GM21717 (cell line): ENCODE measurements around the gene CPB2.

Experiments used
- ATAC-seq: cut with Tn5 transposase; IDR thresholded peaks from one replicate; pipeline ENCODE4 v1.9.1; 2021; ENCODE audit warnings: mild to moderate bottlenecking, moderate library complexity; ENCODE audit not compliant: unreplicated experiment

The CPB2 gene

DNA sequence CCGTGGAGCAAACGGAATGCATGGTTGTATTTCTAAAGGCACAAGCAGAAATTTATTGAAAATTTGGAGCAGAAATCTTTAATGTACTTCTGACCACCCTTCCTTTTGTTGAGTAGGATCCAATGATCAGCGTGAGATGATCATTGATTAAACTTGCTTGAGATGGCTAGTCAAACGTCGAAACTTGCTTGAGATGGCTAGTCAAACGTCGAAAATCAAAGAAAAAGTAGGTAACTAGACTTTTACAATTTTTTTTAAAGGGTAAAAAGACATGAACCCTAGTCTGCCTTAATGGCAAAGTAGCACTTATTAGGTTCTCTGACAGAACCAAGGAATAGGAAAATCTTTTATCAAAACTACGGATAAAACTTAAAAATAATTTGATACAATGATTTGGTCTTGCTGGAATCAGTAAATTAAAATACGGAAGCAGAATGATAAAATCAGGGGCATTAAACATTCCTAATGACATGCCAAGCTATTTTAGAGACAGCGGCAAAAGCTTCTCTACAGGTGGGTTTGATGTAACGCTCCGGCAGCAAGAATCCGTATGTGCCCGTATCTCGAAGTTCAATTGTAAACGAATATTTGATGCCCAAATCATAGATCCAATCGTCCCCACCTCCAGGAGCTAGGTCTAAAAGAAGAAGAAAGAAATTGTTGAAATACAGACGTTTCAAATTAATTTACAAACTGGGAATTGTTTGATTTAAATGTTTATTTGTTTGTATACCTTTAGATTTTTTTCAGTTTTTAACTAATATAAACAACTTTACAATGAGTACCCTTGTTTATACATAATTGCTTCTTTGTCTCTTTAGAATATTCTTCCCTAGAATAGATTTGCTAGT is 51.4 kb downstream of the CPB2 start:
- ATAC-seq = no peak

DNA sequence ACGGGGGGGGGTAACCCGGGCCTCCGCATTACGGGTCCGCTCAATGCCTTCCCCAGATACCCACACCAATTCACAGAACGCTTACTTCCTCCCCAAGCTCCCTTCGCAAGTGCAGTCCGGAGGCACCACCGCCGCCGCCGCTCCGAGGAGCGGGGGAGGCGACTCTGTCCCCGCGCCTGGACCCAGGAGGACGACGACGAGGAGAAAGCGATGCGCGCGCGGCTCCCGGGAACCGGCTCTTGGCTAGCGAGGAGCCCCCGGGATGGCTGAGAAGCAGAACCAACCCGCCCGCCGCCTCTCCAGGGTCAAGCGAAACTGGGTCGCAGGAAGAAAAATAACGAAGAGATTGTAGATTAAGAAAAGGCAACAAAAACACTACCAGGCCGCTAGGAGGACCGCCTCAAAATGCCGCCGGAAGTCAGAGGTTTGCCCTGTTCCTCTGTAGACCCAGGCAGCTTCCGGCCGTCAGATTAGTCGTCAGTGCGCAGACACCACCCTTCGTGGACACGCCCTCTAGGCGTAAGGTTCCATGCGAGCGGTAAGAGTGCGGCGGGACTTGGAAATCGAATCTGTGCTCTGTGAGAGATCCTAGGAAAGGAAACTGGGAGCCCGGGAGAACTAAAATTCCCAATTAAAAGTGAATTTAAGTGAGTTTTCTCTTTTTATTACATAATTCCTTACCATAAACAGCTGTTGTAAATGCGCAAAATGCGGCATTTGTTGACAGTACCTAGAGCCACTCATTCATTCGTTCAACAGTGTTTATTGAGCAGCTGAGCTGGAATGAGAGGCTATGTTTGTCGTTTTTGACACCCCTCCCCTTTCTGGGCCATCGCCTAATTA is 52.3 kb downstream of the CPB2 start, which contains the start of gene ZC3H13:
Gene ZC3H13, minus strand, starts transcription at position 428 of the 843 bp plus-strand sequence. CDS start 7,239 bp downstream, outside the sequence.
- ATAC-seq = peak; percentile 99

DNA sequence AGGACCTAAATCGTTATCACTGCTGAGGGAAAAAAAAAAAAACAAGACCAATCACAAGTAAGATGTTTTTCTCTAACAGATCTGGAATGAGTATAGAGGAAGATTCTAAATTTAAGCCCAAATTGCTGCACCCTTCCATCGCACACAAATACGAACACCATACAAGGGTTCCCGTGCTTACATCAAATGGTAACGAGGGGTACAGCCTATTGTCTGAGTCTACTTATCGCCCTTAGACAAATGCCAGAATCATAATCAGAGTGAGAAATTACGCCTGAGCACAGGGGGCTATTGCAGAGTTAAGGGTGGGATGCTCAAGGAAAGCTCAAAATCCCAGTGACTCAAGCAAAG is 52.9 kb downstream of the CPB2 start:
- ATAC-seq = peak; percentile 4

- no peak for ATAC-seq
These were observed 54.1 kb downstream of the CPB2 start for GRCh38 chr13:46050771-46051170.

DNA sequence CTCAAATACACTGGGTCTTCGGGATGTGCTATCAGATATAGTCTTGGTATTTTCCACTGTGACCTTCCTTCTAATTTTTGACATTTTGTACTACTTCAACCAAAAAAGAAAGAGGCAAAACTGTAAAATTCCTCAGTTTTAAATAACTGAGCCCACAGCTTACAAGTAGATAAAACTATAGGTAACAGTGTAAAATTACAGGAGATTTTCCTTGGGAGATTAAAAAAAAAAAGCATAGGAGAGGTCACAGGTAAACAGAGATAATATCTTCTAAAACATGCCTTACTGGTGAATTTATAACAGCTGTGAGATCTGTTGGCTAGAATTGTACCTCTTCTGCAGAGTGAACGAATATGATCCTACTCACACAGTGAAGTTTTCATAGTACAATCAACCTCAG is 59.4 kb downstream of the CPB2 start:
- no peak for ATAC-seq

DNA sequence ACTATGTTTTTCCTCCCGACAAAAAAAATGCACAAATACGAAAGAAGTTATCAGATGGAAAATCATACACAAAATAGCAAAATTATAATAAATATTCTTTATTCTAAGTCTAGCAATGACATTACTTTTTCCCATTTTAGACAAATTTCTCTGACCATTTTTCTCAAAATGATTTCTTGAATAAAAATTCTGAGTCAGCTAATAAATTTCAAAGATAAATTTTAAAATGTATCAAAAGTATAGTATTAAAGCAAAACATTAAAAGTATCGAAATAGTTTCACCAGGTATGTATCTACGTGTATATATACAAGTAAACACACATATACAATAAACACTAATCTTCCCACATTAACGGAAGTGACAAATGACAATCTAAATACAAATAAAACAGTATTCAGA is 61.2 kb downstream of the CPB2 start:
- ATAC-seq = no peak

DNA sequence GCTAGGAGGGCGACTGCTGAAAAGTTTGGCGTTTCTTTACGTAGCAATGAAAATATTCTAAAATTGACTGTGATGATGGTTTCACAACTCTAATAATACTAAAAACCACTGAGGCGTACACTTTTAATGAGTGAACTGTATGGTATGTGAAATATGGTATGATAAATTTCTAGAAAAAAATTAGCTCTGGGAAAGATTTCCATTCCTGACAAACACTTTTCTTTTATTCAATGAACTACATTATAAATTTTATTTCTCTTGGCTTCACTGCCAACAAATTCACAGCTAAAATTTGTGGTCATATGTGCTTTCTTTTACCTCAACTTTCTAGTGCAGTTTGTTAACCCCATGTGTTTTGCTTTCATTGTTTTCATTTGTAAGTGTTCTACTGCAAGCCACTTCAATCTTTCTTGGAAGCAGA is 63.4 kb downstream of the CPB2 start:
- no peak for ATAC-seq

- no peak for ATAC-seq
These were observed 64.1 kb downstream of the CPB2 start for GRCh38 chr13:46040763-46041162.

DNA sequence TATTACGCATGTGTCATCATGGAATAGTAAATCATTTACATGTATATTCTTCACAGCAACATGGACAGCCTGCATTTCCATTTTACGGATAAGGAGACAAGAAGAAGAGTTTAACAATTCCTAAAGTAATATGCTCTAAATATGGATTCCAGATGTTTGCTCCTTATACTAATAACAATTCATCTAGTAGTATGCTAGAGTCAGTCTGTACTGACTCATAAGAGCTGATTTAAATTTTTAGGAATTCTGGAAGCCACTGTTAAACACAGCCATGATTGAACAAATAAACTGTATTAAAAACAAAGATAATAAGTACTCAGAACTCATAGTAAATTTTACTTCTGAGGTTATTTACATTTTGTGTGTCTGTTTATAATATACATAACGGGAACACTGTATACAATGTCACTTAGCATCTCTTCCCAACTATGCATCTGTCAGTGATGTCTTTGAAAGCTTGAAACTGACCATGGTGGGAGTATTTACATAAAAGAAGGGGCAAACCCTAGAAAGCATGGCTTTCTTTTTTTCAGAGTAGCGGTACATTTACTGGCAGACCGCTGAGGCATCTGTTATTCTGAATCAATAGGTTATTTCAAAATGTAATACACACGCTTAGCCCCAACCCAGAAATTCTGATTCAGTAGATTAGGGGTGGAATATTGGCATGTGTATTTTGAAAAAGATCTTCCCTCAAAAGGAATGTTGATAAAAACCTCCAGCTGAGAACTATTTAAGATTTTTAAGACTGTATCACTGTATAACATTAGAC is 65.2 kb downstream of the CPB2 start:
- ATAC-seq = no peak

- no peak for ATAC-seq
These were observed 66.5 kb downstream of the CPB2 start for GRCh38 chr13:46038296-46038695.

- ATAC-seq = no peak
These were observed 69.8 kb downstream of the CPB2 start for GRCh38 chr13:46035066-46035465.

DNA sequence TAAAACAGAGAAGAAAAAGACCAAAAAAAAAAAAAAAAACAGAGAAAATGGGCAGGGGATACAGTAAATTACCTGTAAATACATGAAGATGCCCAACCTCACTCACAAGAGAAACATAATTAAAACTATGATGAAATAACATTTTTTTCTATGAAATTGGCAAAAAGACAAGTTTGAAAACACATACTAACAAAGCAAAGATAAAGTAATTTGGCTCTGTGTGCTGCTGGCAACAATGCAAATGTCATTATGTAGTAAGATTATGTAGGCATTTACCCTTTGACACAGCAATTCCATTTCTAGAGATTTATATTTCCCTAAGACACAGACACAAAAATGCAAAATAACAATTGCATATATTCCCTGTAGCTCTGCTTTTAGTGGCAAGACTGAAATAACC is 72.5 kb downstream of the CPB2 start:
- no peak for ATAC-seq

- no peak for ATAC-seq
These were observed 73.1 kb downstream of the CPB2 start for GRCh38 chr13:46031581-46032263.

DNA sequence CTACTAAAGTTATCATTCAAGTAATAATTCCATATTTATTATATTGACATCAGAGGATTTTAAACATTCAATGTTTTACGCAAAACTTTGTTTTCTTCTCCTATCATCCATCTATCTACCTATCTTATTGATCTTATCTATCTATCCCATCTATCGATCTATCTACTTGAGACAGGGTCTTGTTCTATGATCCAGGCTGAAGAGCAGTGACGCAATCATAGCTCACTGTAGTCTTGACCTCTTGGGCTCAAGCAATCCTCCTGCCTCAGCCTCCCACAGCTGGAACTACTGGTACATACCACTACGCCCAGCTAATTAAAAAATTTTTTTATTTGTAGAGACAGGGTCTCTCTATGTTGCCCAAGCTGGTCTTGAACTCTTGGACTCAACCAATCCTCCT is 79.7 kb downstream of the CPB2 start:
- ATAC-seq = no peak

GRCh38 chr13:46022481-46022880 is 82.4 kb downstream of the CPB2 start:
- ATAC-seq = no peak

- no peak for ATAC-seq
These were observed 88.6 kb downstream of the CPB2 start for GRCh38 chr13:46016216-46016615.

DNA sequence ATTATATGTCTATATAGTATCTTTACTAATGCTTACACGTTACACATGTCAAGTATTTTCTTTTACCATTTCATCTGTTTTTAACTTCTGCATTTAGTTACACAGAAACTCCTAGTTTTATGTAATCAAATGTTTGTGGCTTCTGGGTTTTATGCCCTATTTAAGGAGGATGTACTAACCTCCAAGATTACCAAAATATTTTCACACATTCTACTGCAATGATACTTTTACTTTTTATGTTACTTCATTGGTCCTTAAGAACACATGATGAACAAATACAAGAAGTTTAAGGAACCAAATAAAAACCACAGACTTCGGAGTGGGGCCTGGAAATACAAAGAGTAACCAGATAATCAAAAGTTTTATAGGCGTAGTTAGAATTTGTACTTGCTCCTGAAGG is 89.5 kb downstream of the CPB2 start:
- no peak for ATAC-seq

DNA sequence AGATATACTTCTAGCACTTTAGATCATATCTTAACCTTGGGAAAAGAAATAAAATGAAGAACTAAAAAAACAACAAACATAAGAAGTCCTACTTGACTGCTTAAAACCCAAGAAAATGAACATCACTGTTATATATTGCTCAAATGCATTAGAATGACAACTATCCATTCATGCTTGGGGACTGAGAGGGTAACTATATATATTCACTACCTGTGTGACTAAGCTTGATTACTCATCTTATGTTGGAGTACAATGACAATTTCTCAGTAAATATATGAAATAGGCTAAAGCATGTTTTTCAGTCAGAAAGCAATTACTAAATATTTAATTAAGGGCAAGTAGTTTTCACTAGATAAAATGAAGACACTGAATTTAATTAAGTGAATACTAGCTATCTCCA is 92.4 kb downstream of the CPB2 start:
- ATAC-seq = no peak

DNA sequence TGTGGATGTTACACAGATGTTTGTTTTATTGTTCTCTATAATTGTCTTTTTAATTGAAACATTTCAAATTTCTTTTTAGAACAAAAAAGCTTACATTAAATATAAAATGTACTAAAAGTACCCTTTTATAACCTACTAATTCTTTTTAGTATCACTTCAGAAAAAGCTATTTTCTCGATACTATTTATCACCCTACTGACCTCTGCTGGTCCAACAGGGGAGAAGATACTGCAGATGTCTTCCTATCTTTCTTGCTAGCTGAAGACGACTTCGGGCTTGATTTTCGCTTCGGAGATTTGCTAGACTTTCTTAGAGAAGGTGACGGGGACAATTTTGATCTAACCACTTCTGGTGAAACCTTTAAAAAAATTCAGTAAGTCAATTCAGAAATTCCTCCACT is 94.7 kb downstream of the CPB2 start:
- ATAC-seq = no peak

DNA sequence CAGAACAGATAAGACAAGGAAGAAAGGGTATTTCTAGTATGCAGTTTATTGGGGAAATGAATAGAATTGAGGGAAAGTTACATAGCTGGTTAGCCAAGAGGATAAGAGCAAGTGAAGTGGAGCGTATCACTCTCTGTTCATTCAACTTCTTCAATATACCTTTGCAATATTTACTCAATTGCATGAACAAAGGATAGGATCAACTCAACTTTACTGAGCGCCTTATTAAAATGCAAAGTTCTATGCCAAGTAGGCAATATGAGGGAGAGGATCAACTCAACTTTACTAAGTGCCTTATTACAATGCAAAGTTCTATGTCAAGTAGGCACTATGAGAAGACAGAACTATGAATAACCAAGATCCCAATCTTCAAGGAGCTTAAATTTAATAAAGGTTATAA is 96.2 kb downstream of the CPB2 start:
- ATAC-seq = no peak
